Sciatic nerve (tissue), 1 donor: Measurements from ENCODE around the gene LSM10. TPM values are rescaled to one million over a fixed set of nuclear protein-coding genes. Genes with fewer than 3 reads are reported as not detected.

ENCODE experiments used
- total RNA-seq: library from RNA; stranded (reverse); fragmentation: NEBNext Ultra II Directional; extraction: Animal tissue kit (Norgen Biotek cat#: 25700); gene quantifications from one replicate; pipeline ENCODE4 v1.2.1, GENCODE V29; 2021
- donor health status: DM: no; HTN: no; CAD: no.

The LSM10 gene
- total RNA-seq, 1 donor from 2014 or later: 27.7 TPM

Other genes with a start within 250 kb of the LSM10 start
- 46.8 TPM for gene TRAPPC3, start 248.4 kb downstream of the LSM10 start, total RNA-seq
- 123 TPM for gene MAP7D1, start 241.7 kb downstream of the LSM10 start, total RNA-seq
- gene THRAP3, start 173.5 kb downstream of the LSM10 start, total RNA-seq: 101 TPM
- 9.8 TPM for gene SH3D21, start 91.5 kb downstream of the LSM10 start, total RNA-seq
- gene EVA1B, start 74.3 kb downstream of the LSM10 start, total RNA-seq: 36.4 TPM
- gene STK40, start 12.0 kb downstream of the LSM10 start, total RNA-seq: 47.2 TPM
- 9.8 TPM for gene OSCP1, start 52.5 kb upstream of the LSM10 start, total RNA-seq
- gene MRPS15, start 66.5 kb upstream of the LSM10 start, total RNA-seq: 41.5 TPM
- 57.3 TPM for gene CSF3R, start 85.0 kb upstream of the LSM10 start, total RNA-seq